Vagina (tissue), 2 donors: Measurements from ENCODE around the gene FOXS1.

Source experiments
- POLR2AphosphoS5 ChIP-seq, 2 donors: sonication (generic); formaldehyde crosslinking; IDR thresholded peaks; one replicate each; pipeline ENCODE4 v1.9.0; 2017; ENCODE audit warnings: antibody characterized with exemption in 2 of 2, mild to moderate bottlenecking in 2 of 2, low read depth in 1 of 2; ENCODE audit not compliant: insufficient read depth in 1 of 2
- TF ChIP-seq, protein P1 (sequence below), 3 experiments: fragments of 450-650 bp in 2 of 3; fragments of 200-600 bp in 1 of 3; sonication (generic) in 1 of 3; IDR thresholded peaks; one replicate each; pipeline ENCODE4 v1.5.1; 2017 to 2019; ENCODE audit warnings: antibody characterized with exemption in 3 of 3, mild to moderate bottlenecking in 2 of 3, moderate library complexity in 2 of 3

DNA sequence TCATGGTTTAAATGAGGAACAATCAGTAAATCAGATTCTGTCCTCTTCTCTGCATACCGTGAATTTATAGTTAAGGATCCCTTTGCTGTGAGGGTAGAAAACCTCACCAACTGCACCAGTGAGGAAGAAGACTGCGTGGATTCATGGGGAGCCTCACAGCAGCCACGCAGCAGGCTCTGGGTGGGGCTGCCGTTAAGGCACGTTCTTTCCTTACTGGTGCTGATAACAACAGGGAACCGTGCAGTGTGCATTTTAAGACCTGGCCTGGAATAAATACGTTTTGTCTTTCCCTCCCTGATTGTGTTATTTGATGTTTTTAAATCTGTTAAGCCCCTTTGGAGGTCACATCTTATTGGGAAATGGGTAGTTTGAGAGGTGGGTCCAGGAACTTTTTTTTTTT lies 43.9 kb downstream of the FOXS1 start:
- TF ChIP-seq POLR2AphosphoS5 (IDR thresholded peaks at IDR 0.05; ENCODE audit: insufficient read depth in 1 of 2, low read depth in 1 of 2), result no peak
- TF ChIP-seq, protein P1, sequence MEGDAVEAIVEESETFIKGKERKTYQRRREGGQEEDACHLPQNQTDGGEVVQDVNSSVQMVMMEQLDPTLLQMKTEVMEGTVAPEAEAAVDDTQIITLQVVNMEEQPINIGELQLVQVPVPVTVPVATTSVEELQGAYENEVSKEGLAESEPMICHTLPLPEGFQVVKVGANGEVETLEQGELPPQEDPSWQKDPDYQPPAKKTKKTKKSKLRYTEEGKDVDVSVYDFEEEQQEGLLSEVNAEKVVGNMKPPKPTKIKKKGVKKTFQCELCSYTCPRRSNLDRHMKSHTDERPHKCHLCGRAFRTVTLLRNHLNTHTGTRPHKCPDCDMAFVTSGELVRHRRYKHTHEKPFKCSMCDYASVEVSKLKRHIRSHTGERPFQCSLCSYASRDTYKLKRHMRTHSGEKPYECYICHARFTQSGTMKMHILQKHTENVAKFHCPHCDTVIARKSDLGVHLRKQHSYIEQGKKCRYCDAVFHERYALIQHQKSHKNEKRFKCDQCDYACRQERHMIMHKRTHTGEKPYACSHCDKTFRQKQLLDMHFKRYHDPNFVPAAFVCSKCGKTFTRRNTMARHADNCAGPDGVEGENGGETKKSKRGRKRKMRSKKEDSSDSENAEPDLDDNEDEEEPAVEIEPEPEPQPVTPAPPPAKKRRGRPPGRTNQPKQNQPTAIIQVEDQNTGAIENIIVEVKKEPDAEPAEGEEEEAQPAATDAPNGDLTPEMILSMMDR (IDR thresholded peaks at IDR 0.05), result no peak
